IPS-18c (cell line): Measurements from ENCODE around the gene VWA5B1.

Source experiments
- H3K4me3 ChIP-seq: 2 replicates; pipeline ENCODE4 v1.7.0; 2013; ENCODE audit warnings: low read depth, mild to moderate bottlenecking, low read length, moderate library complexity; ENCODE audit not compliant: insufficient read depth
- H3K9me3 ChIP-seq: one replicate; pipeline ENCODE4 v1.6.1; 2013; ENCODE audit warnings: mild to moderate bottlenecking, low read length, moderate library complexity; ENCODE audit not compliant: control insufficient read depth, insufficient read depth

Gene VWA5B1

DNA sequence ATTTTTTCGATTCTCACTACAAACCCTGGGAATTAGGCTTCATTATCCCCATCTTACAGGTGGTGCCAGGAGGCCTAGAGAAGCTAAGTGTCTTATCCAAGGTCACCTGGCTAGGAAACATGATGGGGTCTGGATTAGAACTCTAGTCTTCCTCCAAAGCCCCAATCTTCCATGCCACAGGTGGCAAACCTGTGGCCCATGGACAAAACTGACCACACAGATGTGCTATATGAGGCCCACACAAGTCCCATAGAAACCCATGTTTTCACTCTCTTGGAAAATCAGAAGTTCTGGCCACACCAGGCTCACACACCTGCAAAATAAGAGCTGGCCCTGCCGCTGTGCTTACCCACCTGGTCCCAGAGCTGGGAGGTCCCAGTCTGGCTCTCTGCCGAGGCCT, 21.6 kb downstream of the VWA5B1 start:
- Histone ChIP-seq H3K9me3 (no peaks in the 10 kb centered on the region), H3K4me3 (no peak overlapping the region)

DNA sequence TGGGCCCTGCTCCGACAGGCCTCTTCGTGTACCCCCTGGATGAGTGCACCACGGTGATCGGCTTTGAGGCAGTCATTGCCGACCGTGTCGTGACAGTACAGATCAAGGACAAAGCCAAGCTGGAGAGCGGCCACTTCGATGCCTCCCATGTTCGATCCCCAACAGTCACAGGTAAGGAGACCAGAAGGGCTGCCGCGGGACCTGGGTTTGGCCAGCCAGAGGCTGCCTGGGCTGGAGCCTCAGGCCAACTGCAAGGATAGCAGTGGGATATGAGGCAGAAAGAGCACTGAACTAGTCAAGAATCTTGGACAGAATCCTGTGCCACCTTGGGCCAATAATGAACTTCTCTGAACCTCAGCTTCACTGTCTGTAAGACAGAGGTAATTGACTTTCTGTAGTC, 22.1 kb downstream of the VWA5B1 start:
- H3K4me3 ChIP-seq = no peak overlapping the region
- no peaks in the 10 kb centered on the region for H3K9me3 ChIP-seq

DNA sequence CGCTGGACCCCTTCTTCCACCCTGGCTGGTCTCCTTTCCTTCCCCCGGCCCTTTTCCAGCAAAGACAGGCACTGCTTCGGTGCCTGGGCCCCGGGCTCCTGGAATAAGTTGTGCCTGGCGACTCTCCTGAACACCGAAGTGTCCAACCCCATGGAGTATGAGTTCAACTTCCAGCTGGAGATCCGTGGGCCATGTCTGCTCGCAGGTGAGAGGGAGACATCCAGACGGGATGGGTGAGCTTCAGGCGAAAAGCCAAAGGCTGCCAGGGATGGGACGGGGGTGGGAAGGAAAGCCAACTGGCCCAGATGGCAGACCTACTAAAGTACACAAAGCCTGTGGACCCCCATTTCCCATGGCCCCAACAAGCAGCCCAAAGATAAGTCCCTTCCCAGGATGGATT, 26.8 kb downstream of the VWA5B1 start:
- Histone ChIP-seq H3K9me3 (no peaks in the 10 kb centered on the region), H3K4me3 (no peak overlapping the region)

DNA sequence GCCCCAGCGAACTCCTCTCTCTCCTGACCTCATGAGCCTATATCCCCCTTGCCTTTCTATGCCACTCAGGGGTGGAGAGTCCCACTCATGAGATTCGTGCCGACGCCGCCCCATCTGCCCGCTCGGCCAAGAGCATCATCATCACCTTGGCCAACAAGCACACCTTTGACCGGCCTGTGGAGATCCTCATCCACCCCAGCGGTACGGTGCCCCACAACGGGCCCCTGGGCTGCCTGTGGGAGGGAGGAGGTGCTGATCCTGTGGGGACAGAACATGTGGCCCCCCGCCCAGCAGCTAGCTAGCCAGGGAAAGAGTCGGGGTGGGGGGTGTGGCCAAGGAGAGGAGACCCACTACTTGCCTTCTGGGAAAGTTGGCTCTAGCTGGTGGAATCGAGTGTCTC, 27.8 kb downstream of the VWA5B1 start:
- Histone ChIP-seq H3K4me3 (no peak overlapping the region), H3K9me3 (no peaks in the 10 kb centered on the region)

DNA sequence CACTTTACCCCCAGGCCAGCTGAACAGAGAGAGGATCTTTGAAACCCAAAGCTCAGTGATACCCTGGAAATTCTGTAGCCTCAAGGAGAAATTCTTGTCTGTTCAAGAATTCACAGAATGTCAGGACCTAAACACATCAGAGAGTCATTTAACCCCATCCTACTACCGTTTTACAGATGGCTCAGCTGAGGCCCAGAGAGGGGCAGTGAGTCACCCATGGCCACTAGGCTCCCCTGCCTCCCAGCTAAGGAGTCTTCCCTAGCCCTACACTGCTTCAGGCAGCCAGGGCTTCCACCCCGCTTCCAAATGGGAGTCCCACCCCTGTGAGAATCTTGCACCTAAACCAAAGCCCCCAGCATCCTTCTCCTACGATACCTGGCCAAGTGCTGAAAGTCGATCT, 28.3 kb downstream of the VWA5B1 start:
- Histone ChIP-seq H3K9me3 (no peaks in the 10 kb centered on the region), H3K4me3 (no peak overlapping the region)

DNA sequence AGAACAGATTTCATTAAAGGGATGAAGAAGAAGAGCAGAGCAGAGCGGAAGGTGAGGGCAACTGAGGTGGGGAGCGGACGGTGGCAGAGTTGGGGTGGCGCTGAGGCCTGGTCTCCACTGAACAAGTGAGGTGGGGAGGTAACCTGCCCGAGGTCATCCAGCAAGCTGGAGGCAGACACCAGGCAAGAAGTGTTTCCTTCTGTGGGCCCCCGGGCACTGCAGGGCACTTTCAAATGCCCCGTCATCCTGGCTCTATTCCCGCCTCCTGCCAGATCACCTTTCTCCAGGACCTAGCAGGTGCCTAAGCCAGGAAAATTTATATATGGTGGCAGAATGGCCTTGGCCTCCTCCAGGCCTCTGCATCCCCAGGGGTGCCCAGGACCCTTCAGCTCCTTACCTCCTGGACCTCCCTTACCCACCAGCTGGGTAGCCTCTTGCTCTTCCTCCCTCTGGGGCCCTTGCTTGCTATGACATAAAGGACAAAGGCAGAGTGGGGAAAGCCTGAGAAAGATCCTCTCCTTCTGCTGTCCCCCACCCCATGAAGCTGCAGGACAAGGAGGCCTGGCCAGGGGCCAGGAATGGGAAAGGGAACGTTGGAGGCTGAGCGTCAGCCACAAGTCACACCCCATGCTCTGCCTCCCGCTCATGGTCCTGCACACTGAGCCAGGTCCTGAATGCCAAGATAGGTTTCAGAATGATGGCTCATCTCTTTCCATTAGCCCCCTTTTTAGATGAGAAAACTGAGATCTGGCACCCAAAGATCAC, 29.0 kb downstream of the VWA5B1 start:
- no peak overlapping the region for H3K4me3 ChIP-seq
- H3K9me3 ChIP-seq = no peaks in the 10 kb centered on the region

DNA sequence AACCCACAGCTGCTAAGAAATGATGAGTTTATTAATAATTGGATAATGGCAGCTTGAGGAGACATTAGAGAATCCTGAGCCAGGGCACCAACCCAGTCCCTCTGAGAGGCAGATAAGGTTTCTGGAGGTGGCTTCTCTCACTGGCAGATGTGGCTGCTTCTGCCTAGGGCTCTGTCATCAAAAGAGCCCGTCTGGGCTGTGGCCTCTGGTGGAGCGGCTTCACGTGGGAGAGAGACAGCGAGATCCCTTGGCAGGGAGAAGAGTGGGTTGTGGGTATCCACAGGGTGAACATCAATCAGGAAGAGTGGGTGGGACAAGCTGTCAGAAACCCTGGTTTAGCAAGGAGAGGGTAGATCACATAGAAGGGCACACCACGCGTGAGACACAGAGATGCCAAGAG, 30.0 kb downstream of the VWA5B1 start:
- no peak overlapping the region for H3K4me3 ChIP-seq

DNA sequence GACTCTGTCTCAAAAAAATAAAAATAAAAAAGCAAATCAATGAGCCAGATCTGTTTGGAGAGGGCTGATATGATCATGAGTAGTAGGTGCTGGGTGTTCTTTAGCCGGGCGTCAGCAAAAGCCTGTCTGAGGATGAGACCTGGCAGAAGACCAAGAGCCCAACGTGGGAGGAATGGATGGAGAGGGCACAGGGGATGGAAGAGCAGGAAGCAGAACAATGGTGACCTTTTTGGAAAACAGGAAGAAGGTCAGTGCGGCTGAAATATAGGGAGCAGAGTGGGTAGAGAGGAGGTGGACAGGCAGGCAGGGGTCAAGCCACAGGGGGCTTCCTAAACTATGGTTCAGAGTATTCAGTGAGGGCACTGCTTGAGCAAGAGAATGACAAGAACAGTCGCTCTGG, 30.9 kb downstream of the VWA5B1 start:
- Histone ChIP-seq H3K9me3 (no peaks in the 10 kb centered on the region), H3K4me3 (no peak overlapping the region)

More for the DNA sequence above, 30.0 kb downstream of the VWA5B1 start:
- no peaks in the 10 kb centered on the region for H3K9me3 ChIP-seq

DNA sequence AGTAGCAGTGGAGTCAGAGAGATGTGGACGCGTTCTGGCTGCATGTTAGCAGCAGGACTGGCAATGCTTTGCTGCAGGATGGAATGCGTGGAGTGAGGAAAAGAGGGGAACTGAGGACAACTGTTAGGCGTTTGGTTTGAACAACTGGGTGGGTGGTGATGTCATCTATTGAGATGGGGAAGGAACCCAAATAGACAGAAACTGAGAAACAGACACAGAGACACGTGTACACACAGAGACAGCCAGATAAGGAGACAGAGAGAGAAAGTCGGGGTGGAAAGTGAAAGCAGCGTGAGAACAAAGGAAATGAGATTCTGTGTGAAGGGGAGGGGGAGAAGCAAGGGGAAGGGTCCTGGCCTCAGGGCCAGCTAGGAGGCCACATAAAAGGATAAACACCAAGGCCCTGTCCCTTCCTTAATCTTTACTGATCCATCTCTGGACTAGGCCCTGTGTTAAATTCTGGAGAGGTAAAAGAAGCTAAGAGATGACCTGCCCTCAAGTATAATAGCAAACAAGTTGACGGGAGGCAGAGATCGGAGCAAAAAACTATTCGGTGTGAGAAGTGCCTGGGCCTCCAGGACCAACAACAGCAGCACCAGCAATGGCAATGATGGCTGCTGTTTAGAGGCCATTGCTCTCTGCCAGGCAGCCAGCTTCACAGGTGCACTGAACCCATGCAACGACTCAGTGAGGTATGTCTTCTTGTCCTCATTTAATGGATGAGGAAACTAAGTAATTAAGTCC, 31.6 kb downstream of the VWA5B1 start:
- Histone ChIP-seq H3K9me3 (no peaks in the 10 kb centered on the region), H3K4me3 (no peak overlapping the region)

DNA sequence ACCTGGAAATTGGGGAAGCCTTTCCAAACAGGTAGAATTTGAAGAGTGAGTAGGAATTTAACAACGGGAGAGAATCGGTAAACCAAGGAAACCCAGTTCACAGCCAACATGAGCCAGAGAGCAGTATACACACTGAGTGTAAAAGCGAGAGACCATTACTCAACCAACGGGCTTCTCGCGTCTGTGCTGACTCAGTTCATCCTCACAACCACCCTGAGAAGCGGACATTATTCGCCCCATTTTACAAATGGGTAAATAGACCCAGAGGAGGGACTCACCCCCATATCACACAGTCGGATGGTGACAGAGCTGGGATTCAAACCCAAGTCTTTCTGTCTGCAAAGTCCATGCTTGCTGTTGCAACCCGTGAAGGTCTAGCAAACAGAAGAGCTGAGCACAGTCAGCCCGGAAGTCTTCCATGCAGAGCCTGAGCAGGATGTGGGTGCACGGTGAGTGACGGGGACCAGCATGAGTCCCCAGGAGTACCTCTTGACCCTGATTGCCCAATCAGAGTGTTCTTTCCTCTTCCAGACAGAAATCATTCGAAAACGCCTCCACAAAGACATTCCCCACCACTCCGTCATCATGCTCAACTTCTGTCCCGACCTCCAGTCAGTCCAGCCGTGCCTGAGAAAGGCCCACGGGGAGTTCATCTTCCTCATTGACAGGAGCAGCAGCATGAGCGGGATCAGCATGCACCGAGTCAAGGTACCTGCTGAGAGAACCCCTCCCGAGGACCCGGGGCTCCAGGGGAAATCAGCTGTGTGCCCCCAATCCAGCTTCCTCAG, 32.3 kb downstream of the VWA5B1 start:
- H3K4me3 ChIP-seq = no peak overlapping the region
- no peaks in the 10 kb centered on the region for H3K9me3 ChIP-seq

DNA sequence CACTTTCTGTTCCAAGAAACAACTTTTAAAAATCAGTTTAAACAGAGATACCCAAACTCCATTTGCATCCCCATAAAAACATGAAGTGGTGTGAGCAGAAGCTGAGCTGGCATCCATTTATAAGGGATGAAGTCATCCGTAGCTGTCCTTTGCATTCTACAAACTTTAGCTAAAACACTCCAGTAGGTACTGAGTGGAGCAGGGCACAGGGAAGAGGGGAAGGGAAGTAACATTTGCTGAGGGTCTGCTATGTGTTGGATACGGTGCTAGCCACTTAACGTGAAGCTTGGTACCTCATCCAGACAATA, 32.9 kb downstream of the VWA5B1 start:
- no peaks in the 10 kb centered on the region for H3K9me3 ChIP-seq
- no peak overlapping the region for H3K4me3 ChIP-seq

DNA sequence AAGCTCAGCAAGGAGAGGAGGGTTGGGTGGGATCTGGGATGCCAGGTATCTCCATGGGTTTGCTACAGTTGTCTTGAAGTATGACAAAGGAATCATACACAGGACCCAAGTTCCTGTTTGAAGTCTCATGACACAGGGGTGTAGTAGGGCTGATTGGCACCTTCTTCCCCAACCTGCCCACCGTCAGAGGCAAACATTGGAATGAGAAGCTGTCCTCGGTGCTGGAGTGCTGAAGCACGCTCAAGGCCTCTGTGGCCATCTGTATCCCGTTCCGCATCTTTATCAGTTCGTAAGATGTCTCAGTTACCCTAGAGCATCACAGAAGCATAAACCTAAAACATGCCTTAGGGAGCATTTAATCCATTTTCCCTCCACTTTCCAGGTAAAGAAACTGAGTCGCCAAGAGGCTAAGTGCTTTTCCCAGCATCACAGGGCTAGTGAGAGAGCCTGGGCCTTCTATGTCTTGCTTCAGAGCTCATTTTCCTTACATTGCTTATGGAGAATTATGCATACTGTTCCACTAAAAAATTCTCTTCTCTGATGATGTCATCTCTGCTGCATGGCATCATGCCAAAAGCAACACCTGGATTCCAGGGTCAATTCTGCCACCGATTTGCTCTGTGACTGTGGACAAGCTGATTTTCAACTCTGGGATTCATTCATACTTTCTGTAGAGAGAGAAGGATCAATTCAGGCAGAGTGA, 34.2 kb downstream of the VWA5B1 start:
- Histone ChIP-seq H3K9me3 (no peaks in the 10 kb centered on the region), H3K4me3 (no peak overlapping the region)

DNA sequence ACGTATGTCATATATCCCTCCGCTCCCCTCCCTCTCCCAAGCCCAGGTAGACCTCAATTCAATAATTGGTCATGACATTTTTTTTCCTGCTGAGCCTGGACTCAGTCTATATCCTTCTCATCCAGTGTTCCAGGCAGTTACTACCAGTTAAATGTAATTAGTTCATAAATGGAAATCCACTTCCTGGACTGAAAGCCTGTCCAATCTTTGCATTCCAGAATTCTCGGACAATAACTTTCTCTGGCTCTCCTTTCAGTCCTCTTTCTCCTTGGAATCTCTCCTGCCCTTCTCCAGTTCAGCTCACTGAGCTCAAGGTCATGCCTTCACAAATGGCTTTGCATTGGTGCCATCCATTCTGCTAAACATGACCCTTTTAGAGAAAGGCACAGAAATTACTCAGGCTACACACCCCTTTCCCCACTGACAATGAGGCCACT, 34.8 kb downstream of the VWA5B1 start:
- H3K4me3 ChIP-seq = no peak overlapping the region

DNA sequence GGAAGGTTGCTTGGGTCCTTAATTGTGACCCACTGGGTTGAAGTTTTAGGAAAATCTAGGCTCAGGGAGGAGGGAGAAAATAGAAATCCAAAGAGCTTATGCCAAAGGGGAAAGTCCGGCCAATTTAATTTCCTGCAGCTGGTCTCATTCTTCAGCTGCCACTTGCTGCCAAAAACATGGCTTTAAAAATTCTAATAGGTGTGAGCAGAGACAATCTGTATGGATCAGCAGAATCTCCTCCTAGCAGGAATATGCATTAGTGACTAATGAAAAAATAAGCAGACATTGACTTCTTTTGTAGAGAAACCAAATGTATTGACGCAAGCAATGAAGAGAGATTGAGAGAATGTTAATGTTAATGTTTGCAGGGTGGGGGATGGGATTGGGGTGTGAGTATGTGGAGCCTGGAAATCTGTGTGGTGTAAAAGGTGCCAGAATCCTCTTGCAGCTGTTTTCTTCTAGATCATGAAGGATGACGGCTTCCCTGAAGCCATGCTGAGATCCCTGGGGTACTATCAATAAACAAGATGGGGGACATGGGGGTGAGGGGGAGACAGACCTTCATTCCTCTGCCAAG, 35.3 kb downstream of the VWA5B1 start:
- no peaks in the 10 kb centered on the region for H3K9me3 ChIP-seq

More for the DNA sequence above, 34.8 kb downstream of the VWA5B1 start:
- no peaks in the 10 kb centered on the region for H3K9me3 ChIP-seq

DNA sequence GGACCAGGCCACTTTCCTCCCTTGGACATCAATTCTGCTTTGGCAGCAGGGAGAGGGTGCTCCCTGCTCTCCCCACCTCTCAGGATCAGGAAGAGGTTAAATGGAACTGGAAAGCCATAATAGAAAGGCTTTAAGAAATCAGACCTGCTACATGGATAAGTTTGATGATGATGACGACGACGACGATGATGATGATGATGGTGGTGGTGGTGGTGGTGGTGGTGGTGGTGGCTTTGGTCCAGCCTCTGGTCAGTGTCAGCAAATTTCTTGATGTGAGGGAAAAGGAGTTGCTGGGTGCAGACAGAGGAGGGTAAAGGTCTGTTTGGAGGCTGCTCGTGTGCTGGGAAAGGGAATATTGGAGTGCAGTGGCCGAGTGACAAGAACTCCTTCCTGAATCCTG, 36.8 kb downstream of the VWA5B1 start:
- Histone ChIP-seq H3K4me3 (no peak overlapping the region), H3K9me3 (no peaks in the 10 kb centered on the region)

More for the DNA sequence above, 35.3 kb downstream of the VWA5B1 start:
- no peak overlapping the region for H3K4me3 ChIP-seq

DNA sequence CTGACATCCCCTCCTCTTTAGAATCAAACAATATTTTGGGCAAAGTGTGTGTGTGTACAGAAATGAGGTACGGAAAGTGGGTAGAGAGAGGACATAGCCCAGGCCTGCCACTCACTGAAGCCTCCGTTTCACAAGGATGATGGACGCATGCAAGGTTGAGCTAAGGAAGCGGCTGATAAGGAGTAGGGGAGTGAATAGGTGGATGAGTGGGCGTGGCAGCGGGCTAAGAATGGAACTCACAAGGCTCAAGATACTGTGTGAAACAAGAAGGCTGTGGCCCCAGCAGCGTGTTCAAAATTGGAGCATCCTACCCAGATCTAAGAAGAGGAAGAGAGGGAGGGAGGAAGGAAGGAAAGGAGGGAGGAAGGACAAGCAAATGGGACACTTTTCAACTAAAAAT, 37.5 kb downstream of the VWA5B1 start:
- H3K4me3 ChIP-seq = no peak overlapping the region
- H3K9me3 ChIP-seq = no peaks in the 10 kb centered on the region
